Caki2 (cell line): ENCODE results near the gene HEBP2. TPM values are rescaled to one million over a fixed set of nuclear protein-coding genes. Genes with fewer than 3 reads are reported as not detected.

Experiments used
- total RNA-seq: library from RNA; depleted of rRNA; stranded (reverse); fragments of >200 nt; shearing (Covaris generic); gene quantifications from 2 replicates; pipeline ENCODE4 v1.2.3, GENCODE V29; 2014; ENCODE audit warnings: low replicate concordance; rRNA removed

HEBP2 gene
- total RNA-seq, 1 experiment from 2014 or later, result 96.3 TPM

Other genes starting within 250 kb of the HEBP2 start
- 4.5 and 5.5 TPM in 2 replicates for gene ARFGEF3, start 242.3 kb upstream of the HEBP2 start, total RNA-seq
- gene PBOV1, start 185.7 kb upstream of the HEBP2 start, total RNA-seq, result not detected in 2 replicates
- gene SMIM28, start 26.3 kb upstream of the HEBP2 start, total RNA-seq, result not detected in 2 replicates
- 1.1 and 2.5 TPM in 2 replicates for gene NHSL1, start 95.3 kb downstream of the HEBP2 start, total RNA-seq